NCI-H187 treated with DMSO at 0.1 percent for 48 hours (cell line): ENCODE results near the gene HK1.

ENCODE experiments used
- DNase-seq: peaks from one replicate; lab custom pipeline; 2025; lab: John Stamatoyannopoulos, UW

The HK1 gene

GRCh38 chr10:69404786-69405185 is 126.5 kb downstream of the HK1 start:
- no peak for DNase-seq

- no peak for DNase-seq
Observed at GRCh38 chr10:69405221-69405620, 126.9 kb downstream of the HK1 start.

GRCh38 chr10:69406302-69406811 is 128.1 kb downstream of the HK1 start:
- no peak for DNase-seq

- no peak for DNase-seq
Observed at GRCh38 chr10:69406816-69407580, 128.7 kb downstream of the HK1 start.

GRCh38 chr10:69407621-69408301 is 129.5 kb downstream of the HK1 start:
- DNase-seq: no peak

- DNase-seq: peak; percentile 1
Observed at GRCh38 chr10:69408318-69409175, 130.3 kb downstream of the HK1 start.

GRCh38 chr10:69409176-69409495 is 130.8 kb downstream of the HK1 start:
- no peak for DNase-seq

- DNase-seq: no peak
Observed at GRCh38 chr10:69409968-69410367, 131.7 kb downstream of the HK1 start.

- DNase-seq: no peak
Observed at GRCh38 chr10:69410487-69410886, 132.2 kb downstream of the HK1 start.

- DNase-seq: no peak
Observed at GRCh38 chr10:69411476-69411875, 133.2 kb downstream of the HK1 start.

GRCh38 chr10:69412232-69412790 is 134.0 kb downstream of the HK1 start:
- no peak for DNase-seq

- no peak for DNase-seq
Observed at GRCh38 chr10:69413221-69413865, 135.0 kb downstream of the HK1 start.

- DNase-seq: no peak
Observed at GRCh38 chr10:69414036-69415018, 136.0 kb downstream of the HK1 start.

- DNase-seq: no peak
Observed at GRCh38 chr10:69415049-69415448, 136.8 kb downstream of the HK1 start.

GRCh38 chr10:69415951-69416350 is 137.7 kb downstream of the HK1 start:
- DNase-seq: no peak

- no peak for DNase-seq
Observed at GRCh38 chr10:69416695-69417094, 138.4 kb downstream of the HK1 start, which contains the start of gene TACR2. TSS of gene TACR2 (minus strand) at chr10:69416918. CDS start at chr10:69416323, 595 bp downstream.

GRCh38 chr10:69417542-69417941 is 139.2 kb downstream of the HK1 start:
- DNase-seq: no peak

- no peak for DNase-seq
Observed at GRCh38 chr10:69418052-69418752, 139.9 kb downstream of the HK1 start.

- no peak for DNase-seq
Observed at GRCh38 chr10:69419096-69419743, 140.9 kb downstream of the HK1 start.
